ENCODE data around the gene GRM7. TPM values are rescaled to one million over a fixed set of nuclear protein-coding genes. Genes with fewer than 3 reads are reported as not detected.

Gene GRM7
- total and polyA plus RNA-seq, 2 donors (not counting 1 experiment from before 2014, with no cell fraction given): not detected

- CTCF ChIA-PET: no interaction called here
- intact Hi-C loops (cut with micrococcal nuclease): no loop called here
- peaks cover 2% of the 10 kb centered on the region for H3K9me3 Mint-ChIP-seq (ENCODE audit: insufficient read depth)
Observed at GRCh38 chr3:7620401-7620800, 759.5 kb downstream of the GRM7 start.

GRCh38 chr3:7621046-7621630 lies 760.2 kb downstream of the GRM7 start:
- no peaks in the 10 kb centered on the region for H3K4me1 Mint-ChIP-seq
- H3K4me3 ChIP-seq (ENCODE audit: control extremely low read depth in 1 of 5, extremely low read depth in 1 of 5, insufficient read depth in 1 of 5, low read depth in 2 of 5, low read length in 4 of 5): no peak overlapping the region
- H3K27me3 Mint-ChIP-seq: no peaks in the 10 kb centered on the region
- peaks cover 0 to 2% (median 1%) of the 10 kb centered on the region in 3 donors for H3K9me3 ChIP-seq (ENCODE audit: control extremely low read depth in 1 of 3, control insufficient read depth in 2 of 3, insufficient read depth in 1 of 3, low read length in 2 of 3)
- H3K36me3 ChIP-seq (replicated peaks in 1 of 2; ENCODE audit: control extremely low read depth in 1 of 2, control insufficient read depth in 1 of 2, extremely low read depth in 1 of 2, insufficient read depth in 2 of 2, low read length in 1 of 2): no peaks in the 10 kb centered on the region
- DNase-seq (no peak), ATAC-seq (ENCODE audit: low read depth) (no peak)
- no peak overlapping the region for H3K9ac ChIP-seq (ENCODE audit: low read length)
- intact Hi-C loops (cut with micrococcal nuclease): no loop called here
- no peaks in the 10 kb centered on the region for H4K20me1 ChIP-seq (ENCODE audit: control insufficient read depth, insufficient read depth, low read length, poor library complexity, severe bottlenecking)
- TF ChIP-seq EZH2 (IDR thresholded peaks at IDR 0.05; ENCODE audit: borderline replicate concordance, insufficient read depth, low read depth, low read length, poor library complexity, severe bottlenecking): no peak
- TF ChIP-seq, protein P1, sequence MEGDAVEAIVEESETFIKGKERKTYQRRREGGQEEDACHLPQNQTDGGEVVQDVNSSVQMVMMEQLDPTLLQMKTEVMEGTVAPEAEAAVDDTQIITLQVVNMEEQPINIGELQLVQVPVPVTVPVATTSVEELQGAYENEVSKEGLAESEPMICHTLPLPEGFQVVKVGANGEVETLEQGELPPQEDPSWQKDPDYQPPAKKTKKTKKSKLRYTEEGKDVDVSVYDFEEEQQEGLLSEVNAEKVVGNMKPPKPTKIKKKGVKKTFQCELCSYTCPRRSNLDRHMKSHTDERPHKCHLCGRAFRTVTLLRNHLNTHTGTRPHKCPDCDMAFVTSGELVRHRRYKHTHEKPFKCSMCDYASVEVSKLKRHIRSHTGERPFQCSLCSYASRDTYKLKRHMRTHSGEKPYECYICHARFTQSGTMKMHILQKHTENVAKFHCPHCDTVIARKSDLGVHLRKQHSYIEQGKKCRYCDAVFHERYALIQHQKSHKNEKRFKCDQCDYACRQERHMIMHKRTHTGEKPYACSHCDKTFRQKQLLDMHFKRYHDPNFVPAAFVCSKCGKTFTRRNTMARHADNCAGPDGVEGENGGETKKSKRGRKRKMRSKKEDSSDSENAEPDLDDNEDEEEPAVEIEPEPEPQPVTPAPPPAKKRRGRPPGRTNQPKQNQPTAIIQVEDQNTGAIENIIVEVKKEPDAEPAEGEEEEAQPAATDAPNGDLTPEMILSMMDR (IDR thresholded peaks at IDR 0.05): no peak
- H3K9me3 Mint-ChIP-seq (ENCODE audit: insufficient read depth): peaks cover 2% of the 10 kb centered on the region
- H3K27ac Mint-ChIP-seq: no peak overlapping the region
- H3K4me3 Mint-ChIP-seq: no peak overlapping the region
- WGBS (ENCODE audit: insufficient coverage): 92% methylated on average over 2 of the region's 7 CpGs
- H3K79me2 ChIP-seq (ENCODE audit: control insufficient read depth, insufficient read depth, low read length): no peaks in the 10 kb centered on the region
- no peak overlapping the region for H2AFZ ChIP-seq (ENCODE audit: insufficient read depth, low read depth, low read length, poor library complexity, severe bottlenecking)
- H3K4me1 ChIP-seq (ENCODE audit: control insufficient read depth in 2 of 2, insufficient read depth in 2 of 2, low read length in 2 of 2): no peaks in the 10 kb centered on the region
- no peaks in the 10 kb centered on the region for H3K27me3 ChIP-seq (replicated peaks in 1 of 4; ENCODE audit: control extremely low read depth in 1 of 4, control insufficient read depth in 3 of 4, insufficient read depth in 4 of 4, low read length in 3 of 4)
- POLR2A ChIA-PET: no interaction called here
- no peak overlapping the region for H3K27ac ChIP-seq (ENCODE audit: low read length in 2 of 2)
- CTCF ChIA-PET: no interaction called here
- H3K4me2 ChIP-seq (replicated peaks; ENCODE audit: low read depth, low read length, poor library complexity, severe bottlenecking): no peak overlapping the region

More at GRCh38 chr3:7620401-7620800, 759.5 kb downstream of the GRM7 start:
- H3K27me3 ChIP-seq (replicated peaks in 1 of 4; ENCODE audit: control extremely low read depth in 1 of 4, control insufficient read depth in 3 of 4, insufficient read depth in 4 of 4, low read length in 3 of 4): no peaks in the 10 kb centered on the region
- WGBS (ENCODE audit: insufficient coverage): no CpG with 5 or more reads among the region's 1 CpG
- no peak overlapping the region for H3K4me3 ChIP-seq (ENCODE audit: control extremely low read depth in 1 of 5, extremely low read depth in 1 of 5, insufficient read depth in 1 of 5, low read depth in 2 of 5, low read length in 4 of 5)
- no peak for DNase-seq
- no peak overlapping the region for H3K4me3 Mint-ChIP-seq
- no peaks in the 10 kb centered on the region for H4K20me1 ChIP-seq (ENCODE audit: control insufficient read depth, insufficient read depth, low read length, poor library complexity, severe bottlenecking)
- no peaks in the 10 kb centered on the region for H3K27me3 Mint-ChIP-seq
- H3K27ac Mint-ChIP-seq: no peak overlapping the region
- no peaks in the 10 kb centered on the region for H3K4me1 ChIP-seq (ENCODE audit: control insufficient read depth in 2 of 2, insufficient read depth in 2 of 2, low read length in 2 of 2)
- H3K4me2 ChIP-seq (replicated peaks; ENCODE audit: low read depth, low read length, poor library complexity, severe bottlenecking): no peak overlapping the region
- no peak for ATAC-seq (ENCODE audit: low read depth)
- no peak overlapping the region for H2AFZ ChIP-seq (ENCODE audit: insufficient read depth, low read depth, low read length, poor library complexity, severe bottlenecking)
- H3K9ac ChIP-seq (ENCODE audit: low read length): no peak overlapping the region
- POLR2A ChIA-PET: no interaction called here
- no peaks in the 10 kb centered on the region for H3K79me2 ChIP-seq (ENCODE audit: control insufficient read depth, insufficient read depth, low read length)
- no peaks in the 10 kb centered on the region for H3K4me1 Mint-ChIP-seq
- H3K27ac ChIP-seq (ENCODE audit: low read length in 2 of 2): no peak overlapping the region
- TF ChIP-seq EZH2 (IDR thresholded peaks at IDR 0.05; ENCODE audit: borderline replicate concordance, insufficient read depth, low read depth, low read length, poor library complexity, severe bottlenecking): no peak
- TF ChIP-seq, protein P1 (IDR thresholded peaks at IDR 0.05): no peak
- no peaks in the 10 kb centered on the region for H3K36me3 ChIP-seq (replicated peaks in 1 of 2; ENCODE audit: control extremely low read depth in 1 of 2, control insufficient read depth in 1 of 2, extremely low read depth in 1 of 2, insufficient read depth in 2 of 2, low read length in 1 of 2)
- peaks cover 0 to 2% (median 0%) of the 10 kb centered on the region in 3 donors for H3K9me3 ChIP-seq (ENCODE audit: control extremely low read depth in 1 of 3, control insufficient read depth in 2 of 3, insufficient read depth in 1 of 3, low read length in 2 of 3)
